Smooth muscle cell (in vitro differentiated cells): ENCODE measurements around the gene AGAP1. TPM values are rescaled to one million over a fixed set of nuclear protein-coding genes. Genes with fewer than 3 reads are reported as not detected.

Source experiments
- DNase-seq: peaks from one replicate; lab custom pipeline; 2025; ENCODE audit not compliant: unreplicated experiment; lab: John Stamatoyannopoulos, UW
- H2AFZ ChIP-seq: fragments of 200-600 bp; sonication (generic); 2 replicates; pipeline ENCODE4 v1.6.0; 2016; ENCODE audit warnings: antibody characterized with exemption, low read depth, mild to moderate bottlenecking
- H3F3A ChIP-seq: fragments of 200-600 bp; sonication (generic); 2 replicates; pipeline ENCODE4 v1.6.0; 2017; ENCODE audit warnings: antibody characterized with exemption, low read depth
- H3K27ac ChIP-seq: fragments of 200-600 bp; sonication (generic); 2 replicates; pipeline ENCODE4 v1.5.1; 2016; ENCODE audit warnings: low read depth, mild to moderate bottlenecking
- H3K27me3 ChIP-seq: fragments of 200-600 bp; sonication (generic); 2 replicates; pipeline ENCODE4 v1.6.1; 2016; ENCODE audit warnings: low read depth, mild to moderate bottlenecking
- H3K36me3 ChIP-seq: fragments of 200-600 bp; sonication (generic); 2 replicates; pipeline ENCODE4 v1.5.1; 2016; ENCODE audit warnings: low read depth
- H3K4me1 ChIP-seq: fragments of 200-600 bp; sonication (generic); 2 replicates; pipeline ENCODE4 v1.5.1; 2016; ENCODE audit warnings: low read depth
- H3K4me2 ChIP-seq: fragments of 200-600 bp; sonication (generic); 2 replicates; pipeline ENCODE4 v1.6.0; 2016; ENCODE audit warnings: mild to moderate bottlenecking
- H3K4me3 ChIP-seq: fragments of 200-600 bp; sonication (generic); 2 replicates; pipeline ENCODE4 v1.5.1; 2016; ENCODE audit warnings: mild to moderate bottlenecking
- H3K79me2 ChIP-seq: fragments of 200-600 bp; sonication (generic); 2 replicates; pipeline ENCODE4 v1.6.0; 2016; ENCODE audit warnings: low read depth, mild to moderate bottlenecking
- H3K9ac ChIP-seq: fragments of 200-600 bp; sonication (generic); 2 replicates; pipeline ENCODE4 v1.6.0; 2016; ENCODE audit warnings: low read depth
- H3K9me3 ChIP-seq: fragments of 200-600 bp; sonication (generic); replicated peaks from 2 replicates; pipeline ENCODE4 v1.5.1; 2016; ENCODE audit warnings: low read depth
- H4K20me1 ChIP-seq: fragments of 200-600 bp; sonication (generic); 2 replicates; pipeline ENCODE4 v1.6.0; 2016; ENCODE audit warnings: low read depth
- WGBS: methylation state at CpG from one replicate; pipeline ENCODE4 v1.1.7; 2016; ENCODE audit warnings: low lambda C conversion rate; 5-methylcytosine and 5-hydroxymethylcytosine counted together
- polyA plus RNA-seq: library from polyadenylated mRNA; unstranded; fragments of >200 nt; fragmentation: Nextera tagmentation; extraction: Ambion mirVana; gene quantifications from 2 replicates; pipeline ENCODE4 v1.2.1, GENCODE V29; 2016
- total RNA-seq: library from RNA; depleted of rRNA; stranded (reverse); fragments of >200 nt; gene quantifications from 2 replicates; pipeline ENCODE4 v1.2.3, GENCODE V29; 2014
- TF ChIP-seq, protein P1 (sequence below): fragments of 200-600 bp; sonication (generic); IDR thresholded peaks from 2 replicates; pipeline ENCODE4 v1.5.1; 2017; ENCODE audit warnings: borderline replicate concordance, mild to moderate bottlenecking, antibody characterized with exemption; ENCODE audit not compliant: insufficient read depth, poor library complexity, severe bottlenecking

AGAP1 gene
- total and polyA plus RNA-seq, 2 experiments from 2014 or later, result 3.9 to 9.8 TPM

DNA sequence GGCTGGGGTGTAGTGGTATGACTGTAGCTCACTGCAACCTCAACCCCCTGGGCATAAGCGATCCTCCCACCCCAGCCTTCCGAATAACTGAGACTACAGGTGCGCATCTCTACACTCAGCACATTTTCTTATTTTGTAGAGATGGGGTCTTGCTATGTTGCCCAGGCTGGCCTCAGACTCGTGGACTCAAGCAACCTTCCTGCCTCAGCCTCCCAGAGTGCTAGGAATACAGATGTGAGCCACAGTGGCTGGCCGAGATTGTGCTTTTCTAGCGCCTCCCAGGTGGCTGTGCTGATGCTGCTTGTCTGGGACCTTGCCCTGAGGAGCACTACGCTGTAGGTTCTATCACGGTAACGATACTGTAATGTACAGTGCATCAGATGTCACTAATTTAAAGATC is 155.6 kb downstream of the AGAP1 start:
- Histone ChIP-seq H4K20me1 (peaks cover 90% of the 10 kb centered on the region), H3K79me2 (peaks cover 46% of the 10 kb centered on the region), H3K4me3 (no peak overlapping the region), H3K36me3 (no peaks in the 10 kb centered on the region), H2AFZ (no peak overlapping the region), H3K27me3 (no peaks in the 10 kb centered on the region), H3K9ac (no peak overlapping the region), H3K4me2 (no peak overlapping the region), H3F3A (no peaks in the 10 kb centered on the region), H3K27ac (no peak overlapping the region), H3K9me3 (no peaks in the 10 kb centered on the region), H3K4me1 (no peaks in the 10 kb centered on the region)
- TF ChIP-seq, protein P1, sequence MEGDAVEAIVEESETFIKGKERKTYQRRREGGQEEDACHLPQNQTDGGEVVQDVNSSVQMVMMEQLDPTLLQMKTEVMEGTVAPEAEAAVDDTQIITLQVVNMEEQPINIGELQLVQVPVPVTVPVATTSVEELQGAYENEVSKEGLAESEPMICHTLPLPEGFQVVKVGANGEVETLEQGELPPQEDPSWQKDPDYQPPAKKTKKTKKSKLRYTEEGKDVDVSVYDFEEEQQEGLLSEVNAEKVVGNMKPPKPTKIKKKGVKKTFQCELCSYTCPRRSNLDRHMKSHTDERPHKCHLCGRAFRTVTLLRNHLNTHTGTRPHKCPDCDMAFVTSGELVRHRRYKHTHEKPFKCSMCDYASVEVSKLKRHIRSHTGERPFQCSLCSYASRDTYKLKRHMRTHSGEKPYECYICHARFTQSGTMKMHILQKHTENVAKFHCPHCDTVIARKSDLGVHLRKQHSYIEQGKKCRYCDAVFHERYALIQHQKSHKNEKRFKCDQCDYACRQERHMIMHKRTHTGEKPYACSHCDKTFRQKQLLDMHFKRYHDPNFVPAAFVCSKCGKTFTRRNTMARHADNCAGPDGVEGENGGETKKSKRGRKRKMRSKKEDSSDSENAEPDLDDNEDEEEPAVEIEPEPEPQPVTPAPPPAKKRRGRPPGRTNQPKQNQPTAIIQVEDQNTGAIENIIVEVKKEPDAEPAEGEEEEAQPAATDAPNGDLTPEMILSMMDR, result no peak
- no peak for DNase-seq
- 86% methylated on average over 9 of the region's 9 CpGs for WGBS

DNA sequence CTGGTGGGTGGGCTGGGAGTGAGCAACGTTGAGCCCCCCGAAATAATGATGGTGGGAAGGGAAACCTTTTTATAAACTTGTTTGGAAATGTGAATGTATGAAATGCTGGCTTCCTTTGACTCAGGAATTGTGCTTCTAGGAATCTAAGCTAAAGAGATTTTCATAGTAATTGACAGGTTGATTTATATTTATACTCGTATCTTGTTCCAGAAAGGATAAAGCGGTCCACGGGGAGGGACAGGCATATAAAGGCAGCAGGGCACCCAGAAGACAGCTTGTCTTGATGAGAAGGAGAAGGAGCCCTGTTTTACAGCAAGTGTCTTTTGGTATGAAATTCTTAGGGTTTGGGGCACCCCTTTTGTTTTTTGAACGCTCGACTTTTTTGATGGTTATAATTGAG is 157.8 kb downstream of the AGAP1 start:
- H4K20me1 ChIP-seq, result peaks cover 92% of the 10 kb centered on the region
- no peak overlapping the region for H3K4me2 ChIP-seq
- no peaks in the 10 kb centered on the region for H3F3A ChIP-seq
- H3K9ac ChIP-seq, result no peak overlapping the region
- H2AFZ ChIP-seq, result no peak overlapping the region
- TF ChIP-seq, protein P1, result no peak
- H3K36me3 ChIP-seq, result no peaks in the 10 kb centered on the region
- H3K9me3 ChIP-seq, result no peaks in the 10 kb centered on the region
- H3K27me3 ChIP-seq, result no peaks in the 10 kb centered on the region
- no peak overlapping the region for H3K27ac ChIP-seq
- no peak for DNase-seq
- no peaks in the 10 kb centered on the region for H3K4me1 ChIP-seq
- no peak overlapping the region for H3K4me3 ChIP-seq
- H3K79me2 ChIP-seq, result peaks cover 31% of the 10 kb centered on the region
- WGBS, result 85% methylated on average over 7 of the region's 7 CpGs

DNA sequence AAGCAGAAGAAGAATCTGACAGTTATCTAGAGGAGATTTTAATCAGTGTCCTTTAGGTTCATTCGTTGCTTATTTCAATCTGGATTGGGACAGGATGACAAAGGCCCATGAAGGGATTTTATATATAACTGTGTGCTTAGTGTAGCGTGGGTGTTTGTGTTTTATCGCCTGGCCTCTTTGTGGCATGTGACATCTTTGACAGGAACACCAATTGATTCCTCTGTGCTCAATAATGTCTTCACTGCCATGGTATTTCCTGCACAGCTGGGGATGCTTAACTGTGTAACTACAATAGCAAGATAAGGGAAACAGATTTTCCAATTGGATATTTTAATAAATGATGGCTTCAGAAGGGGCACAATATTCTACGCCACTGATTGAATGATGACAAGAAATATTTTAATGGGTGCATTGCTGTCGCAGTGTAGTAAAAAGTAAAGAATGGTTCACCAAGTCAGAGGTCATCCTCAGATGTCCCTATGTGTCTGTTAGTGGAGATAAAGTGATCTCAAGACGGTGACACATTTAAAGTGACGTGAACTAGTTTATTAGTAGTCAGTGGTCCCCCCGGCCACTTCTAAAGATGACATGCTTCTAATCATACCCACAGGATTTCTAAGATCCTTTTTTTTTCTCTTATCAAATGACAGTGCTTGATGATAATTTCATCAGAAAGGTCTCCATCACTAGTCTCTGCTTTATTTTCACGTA is 160.4 kb downstream of the AGAP1 start:
- peaks cover 21% of the 10 kb centered on the region for H3K79me2 ChIP-seq
- H4K20me1 ChIP-seq, result peaks cover 97% of the 10 kb centered on the region
- no peaks in the 10 kb centered on the region for H3K9me3 ChIP-seq
- peak overlapping the region; percentile 16 for H3K4me2 ChIP-seq
- peaks cover 15% of the 10 kb centered on the region for H3K4me1 ChIP-seq
- H3F3A ChIP-seq, result peaks cover 5% of the 10 kb centered on the region
- no peak overlapping the region for H3K27ac ChIP-seq
- no peaks in the 10 kb centered on the region for H3K27me3 ChIP-seq
- H3K9ac ChIP-seq, result no peak overlapping the region
- TF ChIP-seq, protein P1, result no peak
- no peak for DNase-seq
- H3K36me3 ChIP-seq, result no peaks in the 10 kb centered on the region
- no peak overlapping the region for H2AFZ ChIP-seq
- no peak overlapping the region for H3K4me3 ChIP-seq
- 44% methylated on average over 9 of the region's 9 CpGs for WGBS
